ENCODE data around the gene HDDC3.

DNA sequence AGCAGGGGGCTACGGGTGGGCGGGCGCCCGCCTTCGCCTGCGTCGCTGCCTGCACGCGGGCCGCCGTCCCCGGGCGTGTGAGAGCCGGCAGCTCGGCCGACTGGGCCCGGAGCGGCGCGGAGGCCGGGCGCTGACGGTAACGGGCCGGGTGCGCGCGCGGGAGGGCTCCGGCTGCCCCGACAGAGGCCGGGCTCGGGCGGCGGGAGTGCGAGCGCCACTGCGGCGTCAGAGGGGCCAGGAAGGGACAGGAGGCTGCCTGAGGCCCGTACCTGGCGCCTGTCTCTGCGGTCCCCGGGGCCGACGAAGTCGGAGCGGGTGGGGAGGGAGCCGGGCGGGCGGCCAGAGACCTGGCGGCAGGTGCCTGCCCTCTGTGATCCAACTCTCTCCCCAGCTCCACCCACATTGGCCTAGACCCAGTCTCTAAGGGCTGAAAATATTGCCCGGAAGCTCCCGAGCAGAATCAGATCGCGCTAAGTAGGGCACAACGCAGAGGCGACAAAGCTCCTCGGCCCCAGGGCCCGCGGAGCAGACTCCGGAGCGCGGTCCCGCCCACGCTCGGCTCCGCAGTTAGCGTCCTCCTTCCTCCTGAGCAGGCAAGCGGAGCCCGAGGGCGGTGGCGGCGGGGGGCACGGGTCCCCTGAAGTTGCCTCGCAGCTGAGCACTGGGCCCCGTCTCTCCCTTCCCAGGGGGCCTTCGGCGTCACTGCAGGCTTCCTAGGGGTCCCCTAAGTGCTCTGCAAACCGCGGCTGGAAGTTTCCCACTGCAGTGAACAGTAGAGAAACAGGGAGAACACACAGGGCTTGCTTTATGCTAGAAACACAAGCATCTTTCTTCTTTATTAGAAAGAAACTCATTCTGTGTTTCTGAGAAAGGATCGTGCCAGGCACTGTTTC is 29.3 kb downstream of the HDDC3 start, which contains the start of gene MAN2A2:
- TF ChIP-seq, protein P1, sequence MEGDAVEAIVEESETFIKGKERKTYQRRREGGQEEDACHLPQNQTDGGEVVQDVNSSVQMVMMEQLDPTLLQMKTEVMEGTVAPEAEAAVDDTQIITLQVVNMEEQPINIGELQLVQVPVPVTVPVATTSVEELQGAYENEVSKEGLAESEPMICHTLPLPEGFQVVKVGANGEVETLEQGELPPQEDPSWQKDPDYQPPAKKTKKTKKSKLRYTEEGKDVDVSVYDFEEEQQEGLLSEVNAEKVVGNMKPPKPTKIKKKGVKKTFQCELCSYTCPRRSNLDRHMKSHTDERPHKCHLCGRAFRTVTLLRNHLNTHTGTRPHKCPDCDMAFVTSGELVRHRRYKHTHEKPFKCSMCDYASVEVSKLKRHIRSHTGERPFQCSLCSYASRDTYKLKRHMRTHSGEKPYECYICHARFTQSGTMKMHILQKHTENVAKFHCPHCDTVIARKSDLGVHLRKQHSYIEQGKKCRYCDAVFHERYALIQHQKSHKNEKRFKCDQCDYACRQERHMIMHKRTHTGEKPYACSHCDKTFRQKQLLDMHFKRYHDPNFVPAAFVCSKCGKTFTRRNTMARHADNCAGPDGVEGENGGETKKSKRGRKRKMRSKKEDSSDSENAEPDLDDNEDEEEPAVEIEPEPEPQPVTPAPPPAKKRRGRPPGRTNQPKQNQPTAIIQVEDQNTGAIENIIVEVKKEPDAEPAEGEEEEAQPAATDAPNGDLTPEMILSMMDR (IDR thresholded peaks at IDR 0.05), result no peak
- no peak for TF ChIP-seq EP300 (IDR thresholded peaks at IDR 0.05)

All from upper lobe of left lung (tissue), 4 donors.